ENCODE results near the gene BRINP3. TPM values are rescaled to one million over a fixed set of nuclear protein-coding genes. Genes with fewer than 3 reads are reported as not detected.
"Not testable (repeated sequence)": the region's sequence is repeated elsewhere in the genome, so short reads cannot be mapped to it uniquely, and the experiment has no call there.

BRINP3 gene
- 2.3 and 3.4 TPM in 2 replicates for total RNA-seq (ENCODE audit: low replicate concordance)

DNA sequence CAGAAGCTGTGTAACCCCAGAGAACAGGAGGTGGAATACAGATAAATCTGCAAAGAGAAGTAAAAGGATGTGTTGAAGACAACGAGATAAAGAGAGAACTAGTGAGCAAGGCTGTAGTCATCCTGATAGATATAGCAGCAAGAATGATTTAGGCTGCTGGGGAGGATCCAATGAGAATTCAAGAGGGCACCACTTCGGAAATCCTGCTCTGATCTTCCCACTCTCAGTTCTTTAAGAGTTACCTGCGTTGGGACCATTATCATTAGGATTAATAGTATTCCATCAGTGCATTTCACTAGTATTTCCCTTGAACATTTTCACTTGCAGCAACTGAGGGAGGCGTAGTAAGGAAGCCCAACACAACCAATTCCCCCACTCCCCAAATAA lies at the start of gene BRINP3:
Gene BRINP3, minus strand, starts transcription at position 103 of the 387 bp plus-strand sequence.
- H3K4me3 ChIP-seq (ENCODE audit: low read depth, low read length), result peak within 1 kb of the TSS; percentile 61
- TF ChIP-seq, protein P1, sequence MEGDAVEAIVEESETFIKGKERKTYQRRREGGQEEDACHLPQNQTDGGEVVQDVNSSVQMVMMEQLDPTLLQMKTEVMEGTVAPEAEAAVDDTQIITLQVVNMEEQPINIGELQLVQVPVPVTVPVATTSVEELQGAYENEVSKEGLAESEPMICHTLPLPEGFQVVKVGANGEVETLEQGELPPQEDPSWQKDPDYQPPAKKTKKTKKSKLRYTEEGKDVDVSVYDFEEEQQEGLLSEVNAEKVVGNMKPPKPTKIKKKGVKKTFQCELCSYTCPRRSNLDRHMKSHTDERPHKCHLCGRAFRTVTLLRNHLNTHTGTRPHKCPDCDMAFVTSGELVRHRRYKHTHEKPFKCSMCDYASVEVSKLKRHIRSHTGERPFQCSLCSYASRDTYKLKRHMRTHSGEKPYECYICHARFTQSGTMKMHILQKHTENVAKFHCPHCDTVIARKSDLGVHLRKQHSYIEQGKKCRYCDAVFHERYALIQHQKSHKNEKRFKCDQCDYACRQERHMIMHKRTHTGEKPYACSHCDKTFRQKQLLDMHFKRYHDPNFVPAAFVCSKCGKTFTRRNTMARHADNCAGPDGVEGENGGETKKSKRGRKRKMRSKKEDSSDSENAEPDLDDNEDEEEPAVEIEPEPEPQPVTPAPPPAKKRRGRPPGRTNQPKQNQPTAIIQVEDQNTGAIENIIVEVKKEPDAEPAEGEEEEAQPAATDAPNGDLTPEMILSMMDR (IDR thresholded peaks at IDR 0.05; ENCODE audit: insufficient read depth, low read length), result no peak
- DNase-seq (ENCODE audit: low read depth), result peak; percentile 12

DNA sequence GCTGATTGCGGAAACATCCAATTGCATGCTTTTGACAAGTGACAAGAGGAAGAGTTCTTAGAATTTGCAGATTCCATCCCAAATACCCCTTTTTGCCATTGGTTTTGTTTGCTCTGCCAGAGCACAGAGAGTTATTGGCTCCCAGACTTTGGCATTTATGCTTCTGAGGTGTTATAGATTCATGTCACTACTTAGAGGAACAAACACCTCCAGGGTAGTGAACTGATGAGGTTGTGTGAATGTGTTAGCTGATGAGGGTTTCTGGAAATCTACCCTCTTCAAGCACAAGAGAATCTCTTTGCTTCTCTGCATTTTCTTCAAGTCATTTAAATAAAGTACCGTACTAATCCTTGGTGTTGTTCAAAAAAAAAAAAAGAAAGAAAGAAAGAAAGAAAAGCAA lies 33.9 kb upstream of the BRINP3 start:
- no peak overlapping the region for H3K4me3 ChIP-seq (ENCODE audit: low read depth, low read length)
- TF ChIP-seq, protein P1 (IDR thresholded peaks at IDR 0.05; ENCODE audit: insufficient read depth, low read length), result no peak
- no peak for DNase-seq (ENCODE audit: low read depth)

DNA sequence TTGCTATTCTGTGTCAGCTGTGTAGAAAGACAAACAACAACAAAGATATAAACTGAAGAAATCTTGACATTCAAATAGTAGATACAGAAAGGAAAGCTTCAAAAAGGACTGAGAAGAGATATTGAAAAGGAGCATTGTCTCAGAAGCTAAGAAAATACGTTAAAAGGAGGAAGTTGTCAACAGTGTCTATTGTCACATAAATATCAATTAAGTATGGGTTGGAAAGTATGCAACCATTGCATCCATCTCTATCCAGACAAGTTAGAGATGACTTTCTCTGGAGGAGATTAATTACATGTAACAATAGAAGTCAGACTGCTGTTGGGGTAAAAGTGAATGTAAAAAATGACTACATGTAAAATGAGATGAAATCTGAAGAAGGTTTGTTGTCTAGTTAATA lies 29.7 kb upstream of the BRINP3 start:
- DNase-seq (ENCODE audit: low read depth), result no peak
- no peak overlapping the region for H3K4me3 ChIP-seq (ENCODE audit: low read depth, low read length)
- TF ChIP-seq, protein P1 (IDR thresholded peaks at IDR 0.05; ENCODE audit: insufficient read depth, low read length), result no peak

DNA sequence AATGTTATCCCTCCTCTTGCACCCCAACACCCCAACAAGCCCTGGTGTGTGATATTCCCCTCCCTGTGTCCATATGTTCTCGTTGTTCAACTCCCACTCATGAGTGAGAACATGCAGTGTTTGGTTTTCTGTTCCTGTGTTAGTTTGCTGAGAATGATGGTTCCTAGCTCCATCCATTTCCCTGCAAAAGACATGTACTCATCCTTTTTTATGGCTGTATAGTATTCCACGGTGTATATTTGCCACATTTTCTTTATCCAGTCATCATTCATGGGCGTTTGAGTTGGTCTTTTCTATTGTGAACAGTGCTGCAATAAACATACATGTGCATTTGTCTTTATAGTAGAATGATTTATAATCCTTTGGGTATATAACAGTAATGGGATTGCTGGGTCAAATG lies 26.9 kb upstream of the BRINP3 start:
- H3K4me3 ChIP-seq (ENCODE audit: low read depth, low read length); DNase-seq (ENCODE audit: low read depth): not testable (repeated sequence)

DNA sequence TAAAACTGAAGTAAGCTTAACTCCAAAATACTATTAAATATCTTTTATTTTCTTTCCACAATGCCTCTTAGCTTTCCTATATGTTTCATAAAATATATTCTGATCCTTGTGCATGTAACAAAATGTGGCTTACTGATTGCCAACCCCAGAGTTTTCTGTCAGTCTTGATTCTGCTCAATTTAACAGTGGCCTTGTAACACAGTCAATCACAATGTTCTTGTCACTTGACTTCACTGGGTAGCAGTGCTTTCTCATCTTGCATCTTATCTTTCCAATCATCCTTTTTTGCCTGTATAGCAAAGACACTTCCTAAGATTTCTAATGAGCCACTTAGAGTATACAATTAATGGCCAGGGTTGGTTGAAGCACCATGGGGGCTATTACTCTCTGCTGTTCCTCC lies 19.9 kb upstream of the BRINP3 start:
- no peak for DNase-seq (ENCODE audit: low read depth)
- H3K4me3 ChIP-seq (ENCODE audit: low read depth, low read length), result no peak overlapping the region
- TF ChIP-seq, protein P1 (IDR thresholded peaks at IDR 0.05; ENCODE audit: insufficient read depth, low read length), result no peak

DNA sequence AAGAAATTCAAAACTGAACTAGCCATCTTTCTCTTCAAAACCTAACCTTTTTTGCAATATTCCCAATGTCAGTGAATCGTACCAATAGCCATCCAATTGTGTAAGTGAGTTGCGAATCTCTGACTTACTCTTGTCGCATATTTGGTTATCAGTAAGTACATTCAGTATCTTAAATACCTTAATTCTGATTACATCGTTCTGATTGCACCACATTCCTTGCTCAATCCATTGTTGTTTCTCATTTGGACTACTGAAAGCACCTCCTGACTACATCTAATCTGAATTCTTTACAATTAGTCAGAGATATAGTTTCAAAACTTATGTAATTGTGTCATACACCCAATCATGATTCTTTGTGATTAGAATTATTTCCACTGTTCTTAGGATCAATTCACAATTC lies 16.8 kb upstream of the BRINP3 start:
- no peak overlapping the region for H3K4me3 ChIP-seq (ENCODE audit: low read depth, low read length)
- TF ChIP-seq, protein P1 (IDR thresholded peaks at IDR 0.05; ENCODE audit: insufficient read depth, low read length), result no peak
- DNase-seq (ENCODE audit: low read depth), result peak; percentile 12

DNA sequence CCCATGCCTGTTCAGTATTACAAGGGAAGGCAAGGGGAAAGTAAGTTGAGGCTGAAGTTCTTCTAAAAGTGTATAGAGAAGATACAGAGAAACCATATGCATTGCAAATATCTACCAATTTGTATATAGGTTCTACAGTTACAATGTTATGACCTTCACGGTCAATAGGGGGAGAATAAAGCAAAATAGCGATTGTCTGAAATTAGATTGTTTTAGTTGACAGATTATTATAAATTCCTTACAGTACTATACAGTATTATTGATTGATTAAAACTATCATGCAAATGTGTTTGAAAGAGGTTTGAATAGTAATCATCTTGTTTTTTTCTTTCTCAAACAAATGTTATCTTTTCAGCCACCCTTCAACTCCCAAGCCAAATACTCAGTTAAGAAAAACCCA lies 13.7 kb upstream of the BRINP3 start:
- H3K4me3 ChIP-seq (ENCODE audit: low read depth, low read length), result no peak overlapping the region
- no peak for DNase-seq (ENCODE audit: low read depth)
- TF ChIP-seq, protein P1 (IDR thresholded peaks at IDR 0.05; ENCODE audit: insufficient read depth, low read length), result no peak
